ENCODE results near the gene CAMK2D.

- no peak for TF ChIP-seq TAF1 (IDR thresholded peaks at IDR 0.05; ENCODE audit: borderline replicate concordance, insufficient read depth, low read length)
- no peak for TF ChIP-seq POLR2AphosphoS5 (IDR thresholded peaks at IDR 0.05; ENCODE audit: low read depth, low read length)
- TF ChIP-seq REST (IDR thresholded peaks at IDR 0.05; ENCODE audit: insufficient read depth in 1 of 2, low read depth in 2 of 2, low read length in 2 of 2), result no peak
Measured at GRCh38 chr4:113613503-113613902, 148.0 kb downstream of the CAMK2D start.

All from PFSK-1 (cell line).